GM23338 (cell line): Measurements from ENCODE around the gene PLIN5. TPM values are rescaled to one million over a fixed set of nuclear protein-coding genes. Genes with fewer than 3 reads are reported as not detected.

Experiments used
- CREB1 ChIP-seq: fragments of 250-450 bp; sonication (Bioruptor Pico); IDR thresholded peaks from 2 replicates; pipeline ENCODE4 v1.5.0; 2020; ENCODE audit warnings: low read depth, mild to moderate bottlenecking, moderate library complexity
- CTCF ChIP-seq, 2 experiments: fragments of 200-600 bp in 1 of 2; sonication (generic) in 1 of 2; conservative IDR thresholded peaks; 2 replicates each; pipeline versions ENCODE4 v1.5.1 to v1.6.1; 2016 to 2017; ENCODE audit warnings: antibody characterized with exemption in 2 of 2, low read depth in 2 of 2, mild to moderate bottlenecking in 2 of 2, moderate library complexity in 1 of 2
- EZH2phosphoT487 ChIP-seq: fragments of 200-600 bp; sonication (generic); IDR thresholded peaks from one replicate; pipeline ENCODE4 v1.8.1; 2018; ENCODE audit warnings: antibody characterized with exemption; ENCODE audit not compliant: unreplicated experiment
- JUNB ChIP-seq: IDR thresholded peaks from one replicate; pipeline ENCODE4 v1.6.1; 2016; ENCODE audit warnings: antibody characterized with exemption; ENCODE audit not compliant: unreplicated experiment
- NANOG ChIP-seq: IDR thresholded peaks from 2 replicates; pipeline ENCODE4 v1.6.1; 2016; ENCODE audit warnings: antibody characterized with exemption, borderline replicate concordance
- POLR2AphosphoS5 ChIP-seq: IDR thresholded peaks from 2 replicates; pipeline ENCODE4 v1.6.1; 2016; ENCODE audit warnings: antibody characterized with exemption, low read depth
- REST ChIP-seq: IDR thresholded peaks from one replicate; pipeline ENCODE4 v1.6.1; 2018; ENCODE audit warnings: antibody characterized with exemption; ENCODE audit not compliant: unreplicated experiment
- STAT1 ChIP-seq: IDR thresholded peaks from one replicate; pipeline ENCODE4 v1.6.1; 2016; ENCODE audit warnings: antibody characterized with exemption; ENCODE audit not compliant: unreplicated experiment
- ZNF114 ChIP-seq: fragments of 250-450 bp; sonication (Bioruptor Pico); IDR thresholded peaks from 2 replicates; pipeline ENCODE4 v1.5.0; 2020; ENCODE audit warnings: mild to moderate bottlenecking, moderate library complexity
- ZNF331 ChIP-seq: fragments of 250-450 bp; sonication (Bioruptor Pico); IDR thresholded peaks from 2 replicates; pipeline ENCODE4 v1.5.0; 2020; ENCODE audit warnings: low read depth, mild to moderate bottlenecking, moderate library complexity
- polyA plus RNA-seq: library from polyadenylated mRNA; unstranded; fragments of >200 nt; fragmentation: Nextera tagmentation; extraction: Ambion mirVana; gene quantifications from 2 replicates; pipeline ENCODE4 v1.2.1, GENCODE V29; 2016
- total RNA-seq: library from RNA; depleted of rRNA; stranded (reverse); fragments of >200 nt; shearing (Covaris generic); gene quantifications from 2 replicates; pipeline ENCODE4 v1.2.3, GENCODE V29; 2014
- TF ChIP-seq, protein P1 (sequence below): IDR thresholded peaks from 2 replicates; pipeline ENCODE4 v1.6.1; 2016; ENCODE audit warnings: antibody characterized with exemption

Gene PLIN5
- total and polyA plus RNA-seq, 2 experiments from 2014 or later, result 1.9 to 3.5 TPM

- TF ChIP-seq STAT1, result no peak
- TF ChIP-seq POLR2AphosphoS5, result no peak
- no peak for TF ChIP-seq ZNF114 (CRISPR knock-in tag)
- no peak for TF ChIP-seq NANOG
- TF ChIP-seq JUNB, result no peak
- TF ChIP-seq ZNF331 (CRISPR knock-in tag), result no peak
- no peak for TF ChIP-seq CREB1 (CRISPR knock-in tag)
- TF ChIP-seq EZH2phosphoT487, result no peak
- TF ChIP-seq REST, result no peak
- TF ChIP-seq CTCF (conservative IDR thresholded peaks at IDR 0.05; ENCODE audit: low read depth in 2 of 2), result no peak
- TF ChIP-seq, protein P1, sequence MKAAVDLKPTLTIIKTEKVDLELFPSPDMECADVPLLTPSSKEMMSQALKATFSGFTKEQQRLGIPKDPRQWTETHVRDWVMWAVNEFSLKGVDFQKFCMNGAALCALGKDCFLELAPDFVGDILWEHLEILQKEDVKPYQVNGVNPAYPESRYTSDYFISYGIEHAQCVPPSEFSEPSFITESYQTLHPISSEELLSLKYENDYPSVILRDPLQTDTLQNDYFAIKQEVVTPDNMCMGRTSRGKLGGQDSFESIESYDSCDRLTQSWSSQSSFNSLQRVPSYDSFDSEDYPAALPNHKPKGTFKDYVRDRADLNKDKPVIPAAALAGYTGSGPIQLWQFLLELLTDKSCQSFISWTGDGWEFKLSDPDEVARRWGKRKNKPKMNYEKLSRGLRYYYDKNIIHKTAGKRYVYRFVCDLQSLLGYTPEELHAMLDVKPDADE, result no peak
Observed at GRCh38 chr19:4582980-4583842, 48.2 kb upstream of the PLIN5 start (continued).
